T-helper 1 cell treated with Interleukin-12 subunit alpha and Interleukin-12 subunit beta and Interleukin-4 antibody, amounts not matched to agents 30 μg/mL and 1 μg/mL, for 36 hours (primary cell): ENCODE measurements around the gene ADM2.

Experiments
- H3K27ac Mint-ChIP-seq: one replicate; pipeline ENCODE4 v1.8.0; 2021; ENCODE audit warnings: mild to moderate bottlenecking, mixed read lengths
- H3K27me3 Mint-ChIP-seq: one replicate; pipeline ENCODE4 v1.8.0; 2021; ENCODE audit warnings: low read depth, mixed read lengths
- H3K36me3 Mint-ChIP-seq: one replicate; pipeline ENCODE4 v1.8.0; 2021; ENCODE audit warnings: low read depth, mixed read lengths
- H3K4me1 Mint-ChIP-seq: one replicate; pipeline ENCODE4 v1.8.0; 2021; ENCODE audit warnings: low read depth, mixed read lengths
- H3K4me3 Mint-ChIP-seq: one replicate; pipeline ENCODE4 v1.8.0; 2021; ENCODE audit warnings: mild to moderate bottlenecking, moderate library complexity, mixed read lengths
- H3K9me3 Mint-ChIP-seq: one replicate; pipeline ENCODE4 v1.8.0; 2021; ENCODE audit warnings: mixed read lengths

The ADM2 gene

GRCh38 chr22:50470491-50470890, 10.9 kb upstream of the ADM2 start:
- Mint-ChIP-seq H3K27me3 (no peaks in the 10 kb centered on the region), H3K4me3 (peak overlapping the region; percentile 68), H3K27ac (peak overlapping the region; percentile 86), H3K4me1 (peaks cover 50% of the 10 kb centered on the region), H3K36me3 (peaks cover 23% of the 10 kb centered on the region), H3K9me3 (no peaks in the 10 kb centered on the region)

GRCh38 chr22:50471197-50471847, 10.0 kb upstream of the ADM2 start:
- Mint-ChIP-seq H3K4me1 (peaks cover 51% of the 10 kb centered on the region), H3K27ac (peak overlapping the region; percentile 86), H3K36me3 (peaks cover 17% of the 10 kb centered on the region), H3K27me3 (no peaks in the 10 kb centered on the region), H3K4me3 (peak overlapping the region; percentile 68), H3K9me3 (no peaks in the 10 kb centered on the region)

GRCh38 chr22:50471962-50472361, 9.4 kb upstream of the ADM2 start:
- Mint-ChIP-seq H3K9me3 (no peaks in the 10 kb centered on the region), H3K36me3 (peaks cover 10% of the 10 kb centered on the region), H3K4me3 (peak overlapping the region; percentile 28), H3K27me3 (no peaks in the 10 kb centered on the region), H3K4me1 (peaks cover 49% of the 10 kb centered on the region), H3K27ac (no peak overlapping the region)

GRCh38 chr22:50473088-50473487, 8.3 kb upstream of the ADM2 start:
- Mint-ChIP-seq H3K27ac (peak overlapping the region; percentile 83), H3K4me1 (peaks cover 52% of the 10 kb centered on the region), H3K9me3 (no peaks in the 10 kb centered on the region), H3K27me3 (no peaks in the 10 kb centered on the region), H3K4me3 (peak overlapping the region; percentile 95), H3K36me3 (peaks cover 10% of the 10 kb centered on the region)

- peaks cover 47% of the 10 kb centered on the region for H3K4me1 Mint-ChIP-seq
- H3K27me3 Mint-ChIP-seq: peaks cover 6% of the 10 kb centered on the region
- H3K9me3 Mint-ChIP-seq: no peaks in the 10 kb centered on the region
- H3K4me3 Mint-ChIP-seq: peak overlapping the region; percentile 95
- H3K27ac Mint-ChIP-seq: peak overlapping the region; percentile 83
- H3K36me3 Mint-ChIP-seq: peaks cover 5% of the 10 kb centered on the region
These were observed 7.3 kb upstream of the ADM2 start for GRCh38 chr22:50473855-50474671.

- Mint-ChIP-seq H3K4me1 (peaks cover 41% of the 10 kb centered on the region), H3K27me3 (peaks cover 11% of the 10 kb centered on the region), H3K36me3 (peaks cover 5% of the 10 kb centered on the region)
These were observed 6.4 kb upstream of the ADM2 start, which contains the start of gene SBF1 for GRCh38 chr22:50474710-50475651. Gene SBF1, minus strand, starts transcription at chr22:50475035. Its CDS starts 195 bp downstream, at chr22:50474840.

GRCh38 chr22:50475652-50476002, 5.7 kb upstream of the ADM2 start:
- Mint-ChIP-seq H3K27me3 (peaks cover 16% of the 10 kb centered on the region), H3K4me3 (peak overlapping the region; percentile 53), H3K9me3 (no peaks in the 10 kb centered on the region), H3K27ac (no peak overlapping the region), H3K36me3 (peaks cover 5% of the 10 kb centered on the region), H3K4me1 (peaks cover 40% of the 10 kb centered on the region)

More at GRCh38 chr22:50474710-50475651, 6.4 kb upstream of the ADM2 start, which contains the start of gene SBF1:
- no peaks in the 10 kb centered on the region for H3K9me3 Mint-ChIP-seq
- peak within 1 kb of the TSS; percentile 95 for H3K4me3 Mint-ChIP-seq
- peak within 1 kb of the TSS; percentile 83 for H3K27ac Mint-ChIP-seq

GRCh38 chr22:50476868-50477267, 4.5 kb upstream of the ADM2 start:
- peaks cover 5% of the 10 kb centered on the region for H3K36me3 Mint-ChIP-seq
- peaks cover 30% of the 10 kb centered on the region for H3K4me1 Mint-ChIP-seq

GRCh38 chr22:50477923-50478322, 3.4 kb upstream of the ADM2 start:
- no peak overlapping the region for H3K27ac Mint-ChIP-seq

More at GRCh38 chr22:50476868-50477267, 4.5 kb upstream of the ADM2 start:
- no peaks in the 10 kb centered on the region for H3K9me3 Mint-ChIP-seq
- peaks cover 16% of the 10 kb centered on the region for H3K27me3 Mint-ChIP-seq
- peak overlapping the region; percentile 65 for H3K4me3 Mint-ChIP-seq
- H3K27ac Mint-ChIP-seq: peak overlapping the region; percentile 41

GRCh38 chr22:50479721-50480120, 1.6 kb upstream of the ADM2 start:
- Mint-ChIP-seq H3K27ac (peak overlapping the region; percentile 55), H3K4me1 (peaks cover 12% of the 10 kb centered on the region), H3K9me3 (no peaks in the 10 kb centered on the region), H3K36me3 (no peaks in the 10 kb centered on the region), H3K27me3 (peaks cover 16% of the 10 kb centered on the region), H3K4me3 (peak overlapping the region; percentile 73)

More at GRCh38 chr22:50477923-50478322, 3.4 kb upstream of the ADM2 start:
- peaks cover 5% of the 10 kb centered on the region for H3K36me3 Mint-ChIP-seq
- H3K9me3 Mint-ChIP-seq: no peaks in the 10 kb centered on the region
- peaks cover 16% of the 10 kb centered on the region for H3K27me3 Mint-ChIP-seq
- H3K4me1 Mint-ChIP-seq: peaks cover 23% of the 10 kb centered on the region
- H3K4me3 Mint-ChIP-seq: no peak overlapping the region

GRCh38 chr22:50481045-50481439, 301 bp upstream of the ADM2 start:
- Mint-ChIP-seq H3K27me3 (peaks cover 16% of the 10 kb centered on the region), H3K9me3 (no peaks in the 10 kb centered on the region), H3K4me3 (peak overlapping the region; percentile 65), H3K4me1 (peaks cover 10% of the 10 kb centered on the region), H3K27ac (no peak overlapping the region), H3K36me3 (no peaks in the 10 kb centered on the region)

- H3K36me3 Mint-ChIP-seq: no peaks in the 10 kb centered on the region
- H3K9me3 Mint-ChIP-seq: no peaks in the 10 kb centered on the region
- H3K27ac Mint-ChIP-seq: no peak overlapping the region
- H3K4me1 Mint-ChIP-seq: peaks cover 7% of the 10 kb centered on the region
- H3K4me3 Mint-ChIP-seq: peak overlapping the region; percentile 75
- peaks cover 16% of the 10 kb centered on the region for H3K27me3 Mint-ChIP-seq
These were observed 1.0 kb downstream of the ADM2 start for GRCh38 chr22:50482107-50483074.

GRCh38 chr22:50483106-50483505, 1.8 kb downstream of the ADM2 start:
- Mint-ChIP-seq H3K4me1 (peaks cover 7% of the 10 kb centered on the region), H3K27ac (no peak overlapping the region), H3K27me3 (peaks cover 16% of the 10 kb centered on the region), H3K4me3 (peak overlapping the region; percentile 28), H3K36me3 (no peaks in the 10 kb centered on the region), H3K9me3 (no peaks in the 10 kb centered on the region)
